Measurements from ENCODE around the gene MAP2K5. TPM values are rescaled to one million over a fixed set of nuclear protein-coding genes. Genes with fewer than 3 reads are reported as not detected.

The MAP2K5 gene
- total RNA-seq, 1 experiment from 2014 or later, result 13.6 TPM

- no peak for TF ChIP-seq ZNF532 (CRISPR knock-in tag; IDR thresholded peaks at IDR 0.05; ENCODE audit: borderline replicate concordance)
These were observed 32.6 kb downstream of the MAP2K5 start (continued) for GRCh38 chr15:67575039-67575502.

- peaks cover 9% of the 10 kb centered on the region for H3K4me1 Mint-ChIP-seq
- H3K4me3 Mint-ChIP-seq, result no peak overlapping the region
- TF ChIP-seq, protein P1, sequence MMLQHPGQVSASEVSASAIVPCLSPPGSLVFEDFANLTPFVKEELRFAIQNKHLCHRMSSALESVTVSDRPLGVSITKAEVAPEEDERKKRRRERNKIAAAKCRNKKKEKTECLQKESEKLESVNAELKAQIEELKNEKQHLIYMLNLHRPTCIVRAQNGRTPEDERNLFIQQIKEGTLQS (CRISPR knock-in tag; conservative IDR thresholded peaks at IDR 0.05), result no peak
- no peak for TF ChIP-seq ERG (CRISPR knock-in tag; IDR thresholded peaks at IDR 0.05)
- TF ChIP-seq ZBTB21 (CRISPR knock-in tag; IDR thresholded peaks at IDR 0.05; ENCODE audit: borderline replicate concordance), result no peak
- no peak for TF ChIP-seq GRHL2 (CRISPR knock-in tag; IDR thresholded peaks at IDR 0.05; ENCODE audit: insufficient replicate concordance, severe bottlenecking)
- no peak for TF ChIP-seq TP53 (CRISPR knock-in tag; IDR thresholded peaks at IDR 0.05)
- no peak for TF ChIP-seq RORB (CRISPR knock-in tag; IDR thresholded peaks at IDR 0.05)
- TF ChIP-seq RELA (CRISPR knock-in tag; IDR thresholded peaks at IDR 0.05; ENCODE audit: borderline replicate concordance), result no peak
- no peak for TF ChIP-seq ZSCAN18 (CRISPR knock-in tag; IDR thresholded peaks at IDR 0.05)
- no peak for TF ChIP-seq EMX1 (CRISPR knock-in tag; IDR thresholded peaks at IDR 0.05)
- no peak for TF ChIP-seq NFYB (CRISPR knock-in tag; conservative IDR thresholded peaks at IDR 0.05; ENCODE audit: low read depth)
- TF ChIP-seq SMAD4 (CRISPR knock-in tag; IDR thresholded peaks at IDR 0.05), result no peak
- no peak for TF ChIP-seq NR2C2 (CRISPR knock-in tag; IDR thresholded peaks at IDR 0.05)
- no peak for TF ChIP-seq MXD4 (CRISPR knock-in tag; IDR thresholded peaks at IDR 0.05; ENCODE audit: borderline replicate concordance)
- TF ChIP-seq CDX4 (CRISPR knock-in tag; IDR thresholded peaks at IDR 0.05; ENCODE audit: borderline replicate concordance), result no peak
- TF ChIP-seq ZNF396 (CRISPR knock-in tag; IDR thresholded peaks at IDR 0.05; ENCODE audit: borderline replicate concordance), result no peak
- TF ChIP-seq PRRX2 (CRISPR knock-in tag; IDR thresholded peaks at IDR 0.05), result no peak
- TF ChIP-seq, protein P2, sequence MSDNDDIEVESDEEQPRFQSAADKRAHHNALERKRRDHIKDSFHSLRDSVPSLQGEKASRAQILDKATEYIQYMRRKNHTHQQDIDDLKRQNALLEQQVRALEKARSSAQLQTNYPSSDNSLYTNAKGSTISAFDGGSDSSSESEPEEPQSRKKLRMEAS (CRISPR knock-in tag; IDR thresholded peaks at IDR 0.05), result no peak
- TF ChIP-seq NFATC4 (CRISPR knock-in tag; IDR thresholded peaks at IDR 0.05), result no peak
- TF ChIP-seq, protein P3, sequence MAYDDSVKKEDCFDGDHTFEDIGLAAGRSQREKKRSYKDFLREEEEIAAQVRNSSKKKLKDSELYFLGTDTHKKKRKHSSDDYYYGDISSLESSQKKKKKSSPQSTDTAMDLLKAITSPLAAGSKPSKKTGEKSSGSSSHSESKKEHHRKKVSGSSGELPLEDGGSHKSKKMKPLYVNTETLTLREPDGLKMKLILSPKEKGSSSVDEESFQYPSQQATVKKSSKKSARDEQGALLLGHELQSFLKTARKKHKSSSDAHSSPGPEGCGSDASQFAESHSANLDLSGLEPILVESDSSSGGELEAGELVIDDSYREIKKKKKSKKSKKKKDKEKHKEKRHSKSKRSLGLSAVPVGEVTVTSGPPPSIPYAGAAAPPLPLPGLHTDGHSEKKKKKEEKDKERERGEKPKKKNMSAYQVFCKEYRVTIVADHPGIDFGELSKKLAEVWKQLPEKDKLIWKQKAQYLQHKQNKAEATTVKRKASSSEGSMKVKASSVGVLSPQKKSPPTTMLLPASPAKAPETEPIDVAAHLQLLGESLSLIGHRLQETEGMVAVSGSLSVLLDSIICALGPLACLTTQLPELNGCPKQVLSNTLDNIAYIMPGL (CRISPR knock-in tag; IDR thresholded peaks at IDR 0.05), result no peak
- DNase-seq (ENCODE audit: low spot score) (no peak), ATAC-seq (no peak)
- CTCF ChIA-PET, result no interaction called here
- POLR2A ChIA-PET, result no interaction called here
- no peak overlapping the region for H3K27ac Mint-ChIP-seq
- no peaks in the 10 kb centered on the region for H3K36me3 Mint-ChIP-seq
- H3K27me3 Mint-ChIP-seq (ENCODE audit: low read depth), result no peaks in the 10 kb centered on the region
- no peaks in the 10 kb centered on the region for H3K9me3 Mint-ChIP-seq
These were observed 35.6 kb downstream of the MAP2K5 start for GRCh38 chr15:67578020-67578600.

Data from WTC11 (cell line).